ENCODE data around the gene RTL1.

Gene RTL1

DNA sequence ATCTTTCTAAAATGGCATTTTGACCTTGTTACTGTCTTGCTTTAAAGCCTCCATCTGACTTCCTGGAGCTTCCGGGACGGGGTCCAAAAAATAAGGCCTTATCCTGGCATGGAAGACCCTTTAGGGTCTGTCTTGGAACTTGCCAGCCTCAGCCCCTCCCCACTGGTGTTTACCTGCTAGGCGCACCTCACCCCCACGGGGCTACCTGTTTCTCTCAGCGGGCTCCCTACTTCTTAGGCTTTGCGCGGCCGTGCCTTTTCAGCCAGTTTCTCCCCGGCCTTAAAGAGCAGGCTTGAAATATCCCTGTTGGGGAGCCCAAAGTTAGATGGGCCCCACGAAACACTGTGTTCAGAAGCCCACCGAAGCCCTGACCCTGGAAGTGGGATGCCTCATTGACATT, 5.1 kb downstream of the RTL1 start:
- no peak for DNase-seq

DNA sequence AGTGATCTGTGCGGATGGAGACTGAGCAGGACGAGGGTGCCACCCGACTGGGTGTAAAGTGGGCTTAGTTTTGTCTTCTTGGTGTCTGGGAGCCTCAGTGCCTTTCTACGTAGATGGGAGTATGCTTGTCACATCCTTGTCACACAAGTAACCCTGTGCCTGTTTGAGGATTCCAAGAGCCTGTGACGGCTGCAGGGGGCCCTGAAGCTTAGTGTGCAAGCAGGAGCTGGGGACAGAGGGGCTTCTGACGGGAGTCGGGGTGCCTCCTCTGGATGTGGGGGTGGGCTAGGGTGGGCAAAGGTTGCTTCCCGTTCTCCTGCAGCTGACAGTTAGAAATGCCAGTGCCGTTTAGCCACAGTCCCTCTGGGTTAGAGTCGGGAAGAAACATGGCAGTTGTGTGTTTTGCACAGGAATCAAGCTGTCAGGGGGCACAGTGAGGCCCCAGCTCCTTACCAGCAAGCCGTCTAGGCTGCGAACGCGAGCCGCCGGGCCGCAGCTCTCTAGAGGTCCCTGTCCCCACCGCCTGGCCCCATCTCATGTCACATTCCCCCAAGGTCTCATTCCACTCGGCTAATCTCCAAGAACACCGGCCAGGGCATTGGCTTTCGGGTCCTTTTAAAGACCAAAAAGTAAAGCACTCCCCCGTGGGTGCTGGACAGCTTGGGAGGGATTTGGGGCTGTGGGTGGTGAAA, 7.0 kb downstream of the RTL1 start:
- no peak for DNase-seq

DNA sequence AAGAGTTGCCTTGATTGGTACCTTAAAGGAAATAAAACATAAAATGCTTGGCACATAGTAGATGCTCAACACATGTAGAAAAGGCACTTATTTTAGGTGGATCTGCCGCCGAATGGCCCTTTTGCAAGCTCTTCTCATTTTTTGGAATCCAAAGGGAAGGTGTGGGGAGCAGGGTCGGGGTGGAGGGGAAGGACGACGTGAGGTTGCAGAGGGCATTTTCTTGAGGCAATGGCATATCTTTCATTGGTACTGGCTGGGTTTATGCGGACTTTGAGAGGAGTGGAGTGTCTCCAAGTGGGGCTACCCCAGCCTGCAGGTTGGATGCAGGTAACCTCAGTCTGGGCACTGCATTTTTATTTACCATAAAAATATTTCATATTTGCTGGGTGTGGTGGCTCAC, 8.1 kb downstream of the RTL1 start:
- DNase-seq, result no peak

DNA sequence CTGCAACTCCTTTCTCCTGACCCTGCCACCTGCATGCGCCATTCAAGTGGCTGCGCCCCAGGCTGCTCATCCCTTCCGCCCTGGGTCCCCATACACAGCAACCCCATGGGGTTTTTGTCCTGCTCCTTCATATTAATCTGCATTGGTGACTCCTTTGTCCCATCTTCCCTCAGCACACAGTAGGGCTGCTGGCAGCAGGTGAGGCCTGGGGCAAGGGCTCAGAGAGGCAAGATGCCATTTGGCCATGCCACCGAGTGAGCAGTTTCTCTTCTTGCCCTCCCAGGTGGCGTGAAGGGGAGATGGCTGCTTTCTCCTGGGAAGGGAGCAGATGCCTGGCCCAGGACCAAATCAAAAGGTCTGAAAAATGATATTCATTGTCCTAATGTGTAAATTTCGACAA, 9.1 kb downstream of the RTL1 start:
- no peak for DNase-seq

DNA sequence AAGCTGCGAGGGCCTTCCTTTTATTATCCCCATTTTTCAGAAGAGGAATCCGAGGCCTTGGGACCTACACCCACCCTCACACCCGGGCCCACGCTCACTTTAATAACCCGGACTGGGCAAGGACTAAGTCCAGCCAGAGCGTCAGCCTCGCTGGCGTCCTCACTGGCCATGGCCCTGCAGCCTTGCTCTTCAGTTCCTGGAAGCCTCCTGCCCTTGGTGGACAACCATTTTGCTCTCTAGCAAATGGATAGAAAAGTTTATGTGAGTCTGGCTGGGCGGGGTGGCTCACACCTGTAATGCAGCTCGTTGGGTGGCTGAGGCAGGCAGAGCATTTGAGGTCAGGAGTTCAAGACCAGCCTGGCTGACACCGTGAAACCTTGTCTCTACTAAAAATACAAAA, 9.8 kb downstream of the RTL1 start:
- DNase-seq, result no peak

DNA sequence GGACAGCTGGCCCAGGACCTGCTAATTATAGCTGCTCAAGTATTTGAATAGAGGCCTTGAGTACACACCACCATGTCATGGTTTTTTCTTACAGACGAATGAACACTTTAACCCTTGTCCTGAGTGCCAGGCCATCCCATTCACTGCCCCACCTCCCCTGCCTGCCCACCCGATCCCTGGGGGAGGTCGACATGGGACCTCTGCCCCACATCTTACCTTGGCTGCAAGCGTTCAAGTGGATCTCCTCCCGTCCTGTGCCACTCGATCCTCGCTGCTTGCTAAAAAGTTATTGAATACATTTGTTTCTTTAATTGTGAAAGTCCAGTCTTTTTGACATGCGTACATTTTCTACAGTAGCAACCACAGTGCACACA, 10.3 kb downstream of the RTL1 start:
- no peak for DNase-seq

DNA sequence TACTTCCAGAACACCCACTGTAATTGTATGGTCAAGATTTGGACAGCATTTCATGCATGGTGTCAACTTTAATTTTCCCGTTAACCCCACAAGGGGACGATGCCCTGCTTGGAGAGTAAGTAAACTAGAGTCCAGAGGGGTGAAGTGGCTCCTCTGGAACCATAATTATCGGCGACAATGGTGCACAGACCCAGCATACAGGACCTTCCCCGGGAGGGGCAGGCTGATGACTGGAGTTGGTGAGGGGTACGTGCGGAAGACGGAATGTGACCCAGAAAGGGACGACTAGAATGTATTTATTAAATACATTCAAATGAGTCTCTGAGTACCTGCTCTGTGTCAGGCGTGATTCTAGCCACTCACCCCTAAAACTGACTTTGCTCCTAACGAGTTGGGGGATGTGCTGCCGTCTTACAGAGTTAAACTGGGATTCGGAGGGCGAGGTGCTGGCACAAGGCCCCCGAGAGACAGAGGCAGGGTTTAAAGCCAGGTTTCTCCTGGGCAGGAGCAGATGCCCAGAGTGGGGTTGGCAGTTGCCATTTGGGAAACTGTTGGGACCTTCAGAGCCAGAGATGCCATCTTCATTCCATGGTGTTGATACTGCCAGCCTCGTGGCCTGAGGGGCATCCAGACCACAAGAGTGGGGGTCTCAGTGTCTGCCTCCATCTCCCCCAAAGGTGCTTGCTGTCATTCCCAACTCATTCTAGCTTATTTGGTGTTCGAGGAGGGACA, 10.9 kb downstream of the RTL1 start:
- DNase-seq, result no peak

DNA sequence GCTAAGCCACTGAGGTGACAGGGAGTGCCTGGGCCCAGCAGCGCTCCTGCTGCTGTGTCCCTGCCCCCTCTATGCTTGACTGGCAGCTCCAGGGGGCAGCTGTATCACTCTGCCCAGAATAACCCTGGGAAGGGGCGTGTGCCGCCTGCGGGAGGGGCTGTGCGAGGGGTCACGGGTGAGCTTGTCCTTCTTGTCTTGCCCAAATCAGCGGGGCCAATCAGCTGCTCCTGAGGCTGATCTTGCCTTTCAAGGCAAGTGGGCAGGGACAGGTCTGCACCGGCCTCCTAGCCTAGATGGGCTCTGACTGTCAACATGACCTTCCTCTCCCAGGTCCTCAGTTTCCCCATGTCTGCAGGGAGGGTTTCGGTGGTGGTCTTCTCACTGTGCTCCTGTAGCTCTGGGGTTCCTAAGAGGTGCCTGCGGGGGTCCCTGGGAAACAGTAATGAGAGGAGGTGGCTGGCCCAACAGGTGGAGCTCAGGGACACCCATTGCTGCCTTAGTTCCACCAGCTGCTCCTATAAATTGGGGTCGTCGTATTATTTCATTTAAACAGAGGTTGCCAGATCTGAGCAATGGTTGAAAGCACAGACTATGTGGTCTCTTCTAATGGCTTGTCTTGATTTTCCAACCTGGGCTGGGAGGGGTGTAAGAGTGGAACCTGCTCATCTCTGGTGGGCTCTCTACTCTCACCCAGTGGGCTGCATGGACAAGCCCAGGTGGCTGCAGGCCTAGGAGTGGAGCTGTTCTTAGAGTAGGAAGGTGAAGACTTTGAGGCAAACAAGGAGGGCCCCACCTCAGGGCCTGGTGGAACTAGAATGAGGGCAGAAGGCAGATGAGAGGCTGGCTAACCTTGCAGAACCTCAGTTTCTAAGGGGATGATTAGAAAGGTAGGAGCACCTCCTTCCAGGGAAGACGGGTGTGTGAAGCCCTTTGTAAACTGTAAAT, 11.7 kb downstream of the RTL1 start:
- no peak for DNase-seq

DNA sequence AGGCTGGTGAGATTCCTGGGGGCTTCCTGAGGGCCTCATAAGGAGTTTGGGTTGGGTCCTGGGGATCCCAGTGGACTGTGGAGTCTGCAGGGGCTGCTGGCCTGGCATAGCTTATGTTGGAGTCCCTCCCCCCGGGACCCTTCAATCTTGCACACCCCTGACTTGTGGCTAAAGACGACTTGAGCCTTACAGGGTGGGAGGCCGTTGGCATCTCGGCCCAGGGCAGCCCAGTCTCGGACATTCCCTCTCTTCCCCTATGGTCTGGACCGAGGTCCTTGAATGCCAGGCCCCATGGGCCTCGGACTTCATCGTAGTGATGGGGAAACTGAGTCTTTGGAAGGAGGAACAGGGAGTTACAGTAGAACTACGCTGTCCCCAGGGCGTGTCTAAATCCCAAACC, 12.5 kb downstream of the RTL1 start:
- DNase-seq, result no peak

DNA sequence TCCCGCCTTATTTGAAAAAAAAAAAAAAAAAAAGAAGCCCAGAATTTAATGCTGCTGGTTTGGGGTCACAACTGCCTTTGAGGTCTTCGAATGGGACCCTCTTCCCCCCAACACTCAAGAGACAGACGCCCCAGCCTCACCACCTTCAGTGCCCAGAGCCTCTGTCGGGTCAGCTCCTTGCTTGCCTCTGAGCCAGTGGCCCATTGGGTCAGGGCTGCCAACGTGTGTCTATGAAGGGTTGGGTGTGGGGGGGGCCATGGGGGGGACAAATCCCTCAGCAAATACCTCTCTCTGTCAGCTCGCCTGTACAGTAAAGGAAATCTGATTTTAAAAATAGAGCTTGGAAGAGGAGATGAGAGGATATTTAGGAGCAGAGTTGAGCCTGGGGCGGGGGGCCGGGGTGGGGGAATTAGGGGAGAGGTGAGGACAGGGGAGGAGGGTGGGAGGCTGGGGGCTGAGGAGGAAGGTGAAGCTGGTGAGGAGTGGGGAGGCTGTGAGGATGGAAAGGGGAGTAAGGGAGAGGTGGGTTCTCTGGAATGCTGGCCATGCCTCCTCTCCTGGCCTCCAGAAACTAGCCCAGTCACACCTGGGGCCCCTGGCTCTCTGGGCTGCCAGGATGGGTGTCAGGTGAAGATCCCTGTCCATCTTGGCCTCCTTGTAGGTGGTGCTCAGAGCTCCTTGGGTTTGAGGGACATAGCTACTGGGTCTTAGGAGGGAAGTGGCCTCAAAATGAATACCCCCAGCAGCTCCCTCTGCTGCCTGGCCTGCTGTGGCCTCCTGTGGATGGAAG, 13.3 kb downstream of the RTL1 start:
- no peak for DNase-seq

DNA sequence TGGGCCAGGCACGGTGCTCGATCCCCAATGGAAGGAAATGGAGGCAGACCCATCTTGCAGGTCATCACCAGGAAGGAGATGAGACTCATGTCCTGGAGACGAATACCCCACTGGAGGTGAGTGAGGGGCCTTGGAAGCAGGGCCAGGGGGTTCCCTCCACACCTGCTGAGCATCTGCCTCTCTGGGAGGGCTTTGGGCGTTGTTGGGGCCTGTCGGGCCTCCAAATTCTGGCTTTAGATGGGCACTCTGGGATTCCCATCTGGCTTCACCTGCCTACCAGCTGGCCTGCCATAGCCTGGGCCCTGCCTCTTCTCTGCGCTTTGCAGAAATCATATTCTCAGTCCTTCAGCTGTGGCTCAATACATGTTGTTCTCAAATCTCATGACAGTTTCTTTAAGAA, 13.9 kb downstream of the RTL1 start:
- no peak for DNase-seq

DNA sequence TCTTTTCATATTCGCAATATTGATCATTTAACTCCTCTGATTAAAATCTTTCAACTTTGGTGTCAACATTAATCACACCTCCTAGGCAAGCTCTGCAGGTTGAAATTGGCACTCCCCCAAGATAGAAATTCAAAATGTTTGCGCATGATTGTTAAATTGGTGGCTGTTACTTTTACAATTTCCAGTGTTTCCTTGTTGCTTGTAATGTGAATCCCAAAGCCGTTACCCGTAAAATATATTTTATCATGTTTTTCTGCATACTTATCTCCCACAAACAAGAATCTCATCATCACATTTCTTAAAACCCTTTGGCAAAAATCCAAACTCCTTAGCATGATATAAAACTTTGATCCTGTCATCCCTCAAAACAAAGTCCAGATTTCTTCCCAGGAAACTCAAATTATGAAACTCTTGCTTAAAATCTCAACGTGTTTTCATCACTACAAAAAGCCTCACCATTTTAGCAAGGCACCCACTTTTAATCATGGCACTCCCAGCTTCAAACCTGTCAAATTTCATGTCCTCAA, 14.7 kb downstream of the RTL1 start:
- DNase-seq, result no peak

DNA sequence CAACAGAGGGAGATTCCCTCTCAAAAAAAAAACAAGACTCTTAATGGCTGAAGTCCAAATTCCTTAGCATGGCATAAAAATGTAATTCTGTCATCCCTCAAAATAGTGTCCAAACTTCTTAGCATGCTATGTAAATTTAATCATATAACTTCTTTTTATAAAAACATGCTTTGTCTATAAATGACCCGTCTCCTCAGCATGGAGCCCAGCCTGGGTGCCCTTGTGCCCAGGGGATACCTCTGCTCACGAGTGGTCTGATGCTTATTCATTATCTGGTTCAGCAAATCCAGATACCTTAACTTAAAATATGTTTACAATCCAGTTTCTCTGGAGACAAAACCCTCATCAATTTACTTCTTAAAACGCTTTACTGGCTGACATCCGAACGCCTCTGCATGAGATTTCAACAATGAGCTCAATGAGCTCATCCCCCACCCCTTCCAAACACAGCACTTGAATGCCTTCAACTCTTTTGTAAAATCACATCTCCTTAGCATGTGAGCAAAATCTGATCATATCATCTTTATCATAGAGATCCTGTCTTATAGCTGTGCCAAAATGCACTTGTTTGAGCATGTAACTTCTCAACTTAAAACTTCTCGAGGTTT, 15.7 kb downstream of the RTL1 start:
- DNase-seq, result no peak

DNA sequence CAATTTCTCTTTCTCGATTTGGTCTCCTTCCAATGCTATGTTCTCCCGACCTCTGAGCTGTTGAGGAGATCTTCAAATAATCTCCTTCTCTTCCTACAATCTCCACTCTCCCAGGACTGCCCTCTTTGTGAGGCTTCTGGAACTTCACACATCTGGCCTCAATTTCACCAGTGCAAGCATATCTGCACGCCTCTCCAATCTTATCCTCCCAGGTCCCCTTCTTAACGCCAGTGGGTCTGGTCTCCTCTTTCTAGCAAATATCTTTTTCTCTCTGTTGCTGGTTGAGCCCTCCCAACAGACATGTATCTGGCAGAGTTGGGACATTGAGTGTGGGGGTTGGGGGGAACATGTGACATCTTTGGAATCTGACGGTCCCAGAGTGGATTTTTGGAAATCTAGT, 17.9 kb downstream of the RTL1 start:
- no peak for DNase-seq

DNA sequence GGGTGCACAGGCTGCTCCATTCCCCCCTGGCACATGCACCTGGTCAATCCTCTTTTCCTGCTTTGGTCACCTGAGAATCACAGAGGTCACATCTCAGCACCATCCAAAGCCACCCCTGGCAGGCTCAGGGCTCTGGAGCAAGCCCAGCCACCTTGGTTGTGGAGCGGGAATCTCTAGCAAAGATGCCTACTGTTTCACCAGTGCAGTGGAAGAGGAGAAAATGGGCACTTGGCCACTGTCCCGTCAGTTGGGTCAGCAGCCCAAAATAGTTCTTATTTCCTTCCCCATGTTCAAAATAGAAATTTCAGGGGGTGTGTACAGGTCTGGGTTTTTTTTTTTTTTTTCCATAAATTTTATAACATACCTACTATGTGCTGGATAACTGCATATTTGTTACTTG, 18.3 kb downstream of the RTL1 start:
- DNase-seq, result no peak

DNA sequence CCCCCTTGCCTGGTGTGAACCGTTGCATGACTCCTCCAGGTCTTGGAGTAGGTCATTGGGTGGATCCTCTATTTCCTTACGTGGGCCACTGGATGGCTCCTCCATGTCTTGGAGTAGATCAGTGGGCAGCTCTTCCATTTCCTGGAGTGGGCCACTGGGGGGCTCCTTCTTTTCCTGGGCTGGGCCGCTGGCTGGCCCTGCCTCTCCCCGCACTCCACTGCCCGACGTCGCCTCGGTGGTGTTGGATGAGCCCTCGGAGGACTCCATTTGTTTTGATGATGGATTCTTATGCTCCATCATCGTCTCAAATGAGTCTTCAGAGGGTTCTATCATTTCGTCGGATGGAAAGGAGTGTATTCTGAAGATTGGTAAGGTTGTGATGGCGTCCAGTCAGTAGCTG, 19.1 kb downstream of the RTL1 start:
- no peak for DNase-seq

DNA sequence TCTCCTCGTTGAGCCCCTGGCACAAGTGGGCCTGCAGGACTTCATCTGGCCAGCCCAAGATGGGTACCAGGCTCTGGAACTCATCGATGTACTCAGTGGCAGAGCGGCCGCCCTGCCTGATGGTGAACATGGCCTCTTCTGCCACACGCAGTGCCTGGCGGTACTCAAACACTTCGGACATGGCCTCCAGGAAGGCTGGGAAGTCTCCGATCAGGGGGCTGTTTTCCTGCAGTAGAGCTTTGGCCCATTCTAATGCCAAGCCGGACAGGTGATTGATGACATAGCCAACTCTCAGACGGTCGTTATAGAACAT, 19.8 kb downstream of the RTL1 start:
- no peak for DNase-seq

DNA sequence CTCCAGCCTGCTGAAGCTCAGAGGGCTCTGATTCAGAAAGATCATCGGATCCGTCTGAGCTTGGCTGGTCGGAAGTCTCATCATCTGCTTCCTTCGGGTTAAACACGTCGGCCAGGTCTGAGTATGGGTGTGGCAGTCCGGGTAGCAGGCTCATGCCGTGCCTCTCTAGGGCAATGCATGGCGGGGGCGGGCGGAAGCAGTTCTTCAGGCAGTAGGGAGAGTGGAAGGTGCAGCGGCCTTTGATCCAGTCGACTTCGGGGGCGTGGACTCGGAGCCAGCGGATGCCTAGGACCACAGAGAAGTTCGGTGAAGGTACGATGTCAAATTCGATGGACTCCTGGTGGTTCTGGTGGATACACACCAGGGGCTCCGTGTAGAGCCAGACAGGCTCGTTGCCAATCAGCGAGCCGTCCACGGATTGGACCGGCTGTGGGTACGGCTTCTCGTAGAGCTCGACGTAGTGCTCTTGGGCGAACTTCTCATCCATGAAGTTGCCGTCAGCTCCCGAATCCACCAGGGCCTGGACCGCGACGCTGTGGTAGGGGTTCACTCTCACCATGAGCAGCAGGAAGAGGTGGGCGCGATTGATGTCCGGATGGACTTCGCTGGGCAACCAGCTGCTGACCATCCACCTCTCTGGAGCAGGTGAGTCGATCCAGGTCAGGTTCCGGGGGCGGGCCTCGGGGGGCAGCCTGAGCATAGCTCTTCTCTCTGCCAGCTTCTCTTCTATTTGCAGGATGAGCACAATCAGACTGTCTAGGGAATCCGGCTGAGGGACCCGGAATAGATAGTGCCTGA, 20.3 kb downstream of the RTL1 start:
- DNase-seq, result no peak

DNA sequence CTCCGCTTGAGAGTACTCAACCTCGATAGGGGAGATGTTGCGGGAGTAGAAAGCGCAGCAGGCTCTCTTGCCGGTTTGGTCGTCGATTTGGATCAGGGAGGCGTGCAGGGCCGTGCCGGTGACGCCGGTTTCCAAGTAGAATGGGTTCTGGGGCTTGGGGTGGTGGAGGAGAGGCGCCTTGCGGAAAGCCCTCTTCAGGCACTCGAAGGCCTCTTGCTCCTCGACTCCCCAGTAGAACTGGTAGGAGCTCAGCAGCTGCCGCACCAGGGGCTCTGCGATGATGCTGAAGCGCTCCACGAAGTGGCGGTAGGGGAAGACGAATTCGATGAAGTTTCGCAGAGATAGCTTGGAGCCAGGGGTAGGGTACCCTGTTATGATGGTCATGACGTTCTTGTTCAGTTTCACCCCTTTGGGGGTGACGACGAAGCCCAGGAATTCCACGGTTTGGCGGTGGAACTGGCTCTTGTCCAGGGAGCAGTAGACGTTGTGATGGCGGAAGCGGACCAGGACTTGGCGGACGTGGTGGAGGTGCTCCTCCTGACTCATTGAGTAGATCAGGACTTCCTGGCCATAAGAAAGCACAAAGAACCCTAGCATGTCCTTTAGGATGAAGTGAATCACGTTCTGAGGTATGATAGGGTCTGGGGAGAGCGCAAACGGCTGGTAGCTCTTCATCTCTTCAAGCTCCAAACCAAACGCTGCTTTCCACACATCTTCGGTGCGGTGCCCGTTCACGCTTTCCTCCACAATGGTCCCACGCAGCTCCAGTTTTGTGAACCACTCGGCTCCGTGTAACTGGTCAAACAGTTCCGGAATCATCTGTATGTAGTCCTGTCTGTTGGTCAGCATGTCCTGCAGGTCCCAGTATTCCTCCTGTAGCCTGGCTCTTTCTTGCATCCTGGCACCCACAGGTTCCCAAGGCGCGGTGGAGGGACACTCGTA, 21.2 kb downstream of the RTL1 start:
- no peak for DNase-seq

Data from DMS79 (cell line).